GM12873 (cell line): ENCODE results near the gene CHMP2A.

Experiments used
- CTCF ChIP-seq: IDR thresholded peaks from 2 replicates; pipeline ENCODE4 v1.5.1; 2012; ENCODE audit warnings: low read depth, mild to moderate bottlenecking, moderate library complexity, low read length, control low read depth; ENCODE audit not compliant: insufficient read depth; ENCODE audit errors: missing control alignments

Gene CHMP2A

GRCh38 chr19:58509731-58510083 lies 45.2 kb downstream of the CHMP2A start:
- no peak for TF ChIP-seq CTCF
